ENCODE data around the gene FAM163B.

FAM163B gene

GRCh38 chr9:133643362-133643755 is 34.2 kb upstream of the FAM163B start:
- H3K36me3 ChIP-seq (ENCODE audit: insufficient read depth, low read length) = no peaks in the 10 kb centered on the region
- no peak overlapping the region for H3K9ac ChIP-seq (ENCODE audit: low read length)
- H3K4me2 ChIP-seq (ENCODE audit: low read length) = no peak overlapping the region
- H3K27me3 ChIP-seq (ENCODE audit: insufficient read depth, low read length) = 0 out of 2 replicates have a peak, but pooled peaks cover 5% of the 10 kb centered on the region
- H3K9me3 ChIP-seq (ENCODE audit: low read length) = no peaks in the 10 kb centered on the region
- H3K79me2 ChIP-seq (ENCODE audit: insufficient read depth, low read length) = no peaks in the 10 kb centered on the region
- H3F3A ChIP-seq (ENCODE audit: insufficient read depth, low read length) = no peaks in the 10 kb centered on the region
- H3K27ac ChIP-seq (ENCODE audit: low read depth, low read length, poor library complexity, severe bottlenecking) = no peak overlapping the region
- no peaks in the 10 kb centered on the region for H3K4me1 ChIP-seq (ENCODE audit: insufficient read depth, low read length, severe bottlenecking)
- no peaks in the 10 kb centered on the region for H4K20me1 ChIP-seq (ENCODE audit: insufficient read depth, low read length)
- TF ChIP-seq EZH2 (IDR thresholded peaks at IDR 0.05; ENCODE audit: borderline replicate concordance, low read length) (no peak), CTCF (IDR thresholded peaks at IDR 0.05; ENCODE audit: low read length) (no peak)
- no peaks in the 10 kb centered on the region for H3K9me2 ChIP-seq (ENCODE audit: low read depth, low read length)
- no peak overlapping the region for H2AFZ ChIP-seq (ENCODE audit: low read length)
- H3K4me3 ChIP-seq (ENCODE audit: low read depth, low read length, poor library complexity, severe bottlenecking) = no peak overlapping the region

GRCh38 chr9:133642708-133643361 is 33.6 kb upstream of the FAM163B start:
- no peak overlapping the region for H3K4me3 ChIP-seq (ENCODE audit: low read depth, low read length, poor library complexity, severe bottlenecking)
- H3K27me3 ChIP-seq (ENCODE audit: insufficient read depth, low read length) = 0 out of 2 replicates have a peak, but pooled peaks cover 5% of the 10 kb centered on the region
- H2AFZ ChIP-seq (ENCODE audit: low read length) = no peak overlapping the region

GRCh38 chr9:133641861-133642595 is 32.8 kb upstream of the FAM163B start:
- H3K27me3 ChIP-seq (ENCODE audit: insufficient read depth, low read length) = 0 out of 2 replicates have a peak, but pooled peaks cover 5% of the 10 kb centered on the region
- H3K27ac ChIP-seq (ENCODE audit: low read depth, low read length, poor library complexity, severe bottlenecking) = no peak overlapping the region
- no peaks in the 10 kb centered on the region for H3K9me2 ChIP-seq (ENCODE audit: low read depth, low read length)
- no peak overlapping the region for H3K9ac ChIP-seq (ENCODE audit: low read length)
- H3K9me3 ChIP-seq (ENCODE audit: low read length) = no peaks in the 10 kb centered on the region
- H4K20me1 ChIP-seq (ENCODE audit: insufficient read depth, low read length) = no peaks in the 10 kb centered on the region
- no peak overlapping the region for H3K4me3 ChIP-seq (ENCODE audit: low read depth, low read length, poor library complexity, severe bottlenecking)
- H3K4me1 ChIP-seq (ENCODE audit: insufficient read depth, low read length, severe bottlenecking) = no peaks in the 10 kb centered on the region
- H3K36me3 ChIP-seq (ENCODE audit: insufficient read depth, low read length) = no peaks in the 10 kb centered on the region
- no peak overlapping the region for H2AFZ ChIP-seq (ENCODE audit: low read length)
- no peak overlapping the region for H3K4me2 ChIP-seq (ENCODE audit: low read length)
- H3K79me2 ChIP-seq (ENCODE audit: insufficient read depth, low read length) = no peaks in the 10 kb centered on the region
- no peaks in the 10 kb centered on the region for H3F3A ChIP-seq (ENCODE audit: insufficient read depth, low read length)
- TF ChIP-seq CTCF (IDR thresholded peaks at IDR 0.05; ENCODE audit: low read length) (no peak), EZH2 (IDR thresholded peaks at IDR 0.05; ENCODE audit: borderline replicate concordance, low read length) (no peak)

More at GRCh38 chr9:133642708-133643361, 33.6 kb upstream of the FAM163B start:
- no peak overlapping the region for H3K9ac ChIP-seq (ENCODE audit: low read length)
- H3K9me3 ChIP-seq (ENCODE audit: low read length) = no peaks in the 10 kb centered on the region
- no peaks in the 10 kb centered on the region for H3K9me2 ChIP-seq (ENCODE audit: low read depth, low read length)
- no peaks in the 10 kb centered on the region for H3F3A ChIP-seq (ENCODE audit: insufficient read depth, low read length)
- H3K4me1 ChIP-seq (ENCODE audit: insufficient read depth, low read length, severe bottlenecking) = no peaks in the 10 kb centered on the region
- no peak for TF ChIP-seq CTCF (IDR thresholded peaks at IDR 0.05; ENCODE audit: low read length)
- TF ChIP-seq EZH2 (IDR thresholded peaks at IDR 0.05; ENCODE audit: borderline replicate concordance, low read length) = no peak
- H3K36me3 ChIP-seq (ENCODE audit: insufficient read depth, low read length) = no peaks in the 10 kb centered on the region
- H3K4me2 ChIP-seq (ENCODE audit: low read length) = no peak overlapping the region
- H4K20me1 ChIP-seq (ENCODE audit: insufficient read depth, low read length) = no peaks in the 10 kb centered on the region
- no peak overlapping the region for H3K27ac ChIP-seq (ENCODE audit: low read depth, low read length, poor library complexity, severe bottlenecking)
- H3K79me2 ChIP-seq (ENCODE audit: insufficient read depth, low read length) = no peaks in the 10 kb centered on the region
